WTC11 (cell line): ENCODE data around the gene CPN1. TPM values are rescaled to one million over a fixed set of nuclear protein-coding genes. Genes with fewer than 3 reads are reported as not detected.

Experiments
- ATAC-seq: fragments of 200-7000 bp; cut with Tn5 transposase; 2 replicates; pipeline ENCODE4 v1.10.0; 2021; ENCODE audit warnings: mild to moderate bottlenecking, moderate library complexity
- CTCF ChIA-PET: fragments of 300-600 bp; sonication (Branson Sonifier 250); formaldehyde crosslinking; loops from one replicate; lab custom pipeline; 2021; ENCODE audit warnings: antibody characterized with exemption; lab: Charles Lee
- POLR2A ChIA-PET: fragments of 350-600 bp; sonication (Branson Sonifier 250); formaldehyde crosslinking; loops from one replicate; lab custom pipeline; 2021; ENCODE audit warnings: antibody characterized with exemption; lab: Charles Lee
- DNase-seq: peaks from one replicate; pipeline ENCODE4 v3.0.0; 2021; ENCODE audit warnings: low spot score
- H3K27ac Mint-ChIP-seq: 2 replicates; pipeline ENCODE4 v1.8.0; 2021; ENCODE audit warnings: mixed read lengths
- H3K27me3 Mint-ChIP-seq: 2 replicates; pipeline ENCODE4 v1.8.0; 2021; ENCODE audit warnings: low read depth, mild to moderate bottlenecking, moderate library complexity, mixed read lengths
- H3K36me3 Mint-ChIP-seq: 2 replicates; pipeline ENCODE4 v1.8.0; 2021; ENCODE audit warnings: mixed read lengths
- H3K4me1 Mint-ChIP-seq: 2 replicates; pipeline ENCODE4 v1.8.0; 2022; ENCODE audit warnings: mixed read lengths
- H3K4me3 Mint-ChIP-seq: 2 replicates; pipeline ENCODE4 v1.8.0; 2021; ENCODE audit warnings: mild to moderate bottlenecking, moderate library complexity, mixed read lengths
- H3K9me3 Mint-ChIP-seq: 2 replicates; pipeline ENCODE4 v1.8.0; 2021; ENCODE audit warnings: mixed read lengths
- ATF6 ChIP-seq: sonication (generic); formaldehyde crosslinking; IDR thresholded peaks from 2 replicates; pipeline ENCODE4 v1.8.1; 2023; ENCODE audit warnings: mild to moderate bottlenecking, missing genetic modification reagents
- CTCF ChIP-seq: fragments of 200-600 bp; IDR thresholded peaks from 2 replicates; pipeline ENCODE4 v1.8.0; 2022; ENCODE audit warnings: antibody characterized with exemption
- E2F5 ChIP-seq: sonication (generic); formaldehyde crosslinking; IDR thresholded peaks from 2 replicates; pipeline ENCODE4 v1.8.1; 2022; ENCODE audit warnings: mild to moderate bottlenecking, moderate library complexity, missing genetic modification reagents
- ELF4 ChIP-seq: sonication (generic); formaldehyde crosslinking; IDR thresholded peaks from 2 replicates; pipeline ENCODE4 v1.8.1; 2022; ENCODE audit warnings: low read depth, mild to moderate bottlenecking, moderate library complexity, missing genetic modification reagents
- EMX1 ChIP-seq: fragments of 250-450 bp; sonication (Bioruptor Pico); IDR thresholded peaks from 2 replicates; pipeline ENCODE4 v1.8.0; 2021; ENCODE audit warnings: mild to moderate bottlenecking
- FOXK1 ChIP-seq: sonication (generic); formaldehyde crosslinking; IDR thresholded peaks from 2 replicates; pipeline ENCODE4 v1.8.0; 2022; ENCODE audit warnings: mild to moderate bottlenecking, moderate library complexity, missing genetic modification reagents
- FOXP1 ChIP-seq: sonication (generic); formaldehyde crosslinking; IDR thresholded peaks from 2 replicates; pipeline ENCODE4 v1.8.0; 2022; ENCODE audit warnings: missing genetic modification reagents, mild to moderate bottlenecking, moderate library complexity, borderline replicate concordance
- IRF1 ChIP-seq: sonication (generic); formaldehyde crosslinking; IDR thresholded peaks from 2 replicates; pipeline ENCODE4 v1.8.0; 2023; ENCODE audit warnings: missing genetic modification reagents
- KAT7 ChIP-seq: sonication (generic); formaldehyde crosslinking; IDR thresholded peaks from 2 replicates; pipeline ENCODE4 v1.8.1; 2023; ENCODE audit warnings: missing genetic modification reagents, mild to moderate bottlenecking, borderline replicate concordance
- MXD4 ChIP-seq: fragments of 250-450 bp; sonication (Bioruptor Pico); IDR thresholded peaks from 2 replicates; pipeline ENCODE4 v1.8.0; 2021; ENCODE audit warnings: mild to moderate bottlenecking, moderate library complexity, borderline replicate concordance
- NFATC4 ChIP-seq: fragments of 250-450 bp; sonication (Bioruptor Pico); IDR thresholded peaks from 2 replicates; pipeline ENCODE4 v1.9.0; 2021; ENCODE audit warnings: mild to moderate bottlenecking
- NFYB ChIP-seq: sonication (generic); formaldehyde crosslinking; conservative IDR thresholded peaks from 2 replicates; pipeline ENCODE4 v1.8.0; 2022; ENCODE audit warnings: low read depth, missing genetic modification reagents
- OVOL2 ChIP-seq: fragments of 250-450 bp; sonication (Bioruptor Pico); IDR thresholded peaks from 2 replicates; pipeline ENCODE4 v1.9.0; 2021; ENCODE audit warnings: mild to moderate bottlenecking, borderline replicate concordance
- TCF7 ChIP-seq: sonication (generic); formaldehyde crosslinking; IDR thresholded peaks from 2 replicates; pipeline ENCODE4 v1.8.0; 2022; ENCODE audit warnings: mild to moderate bottlenecking, low read depth, missing genetic modification reagents, moderate library complexity
- TEAD1 ChIP-seq: sonication (generic); formaldehyde crosslinking; IDR thresholded peaks from 2 replicates; pipeline ENCODE4 v1.8.0; 2022; ENCODE audit warnings: mild to moderate bottlenecking, missing genetic modification reagents
- TEAD4 ChIP-seq: sonication (generic); formaldehyde crosslinking; IDR thresholded peaks from 2 replicates; pipeline ENCODE4 v1.8.0; 2022; ENCODE audit warnings: mild to moderate bottlenecking, missing genetic modification reagents
- TP53 ChIP-seq: sonication (generic); formaldehyde crosslinking; IDR thresholded peaks from 2 replicates; pipeline ENCODE4 v1.8.1; 2023; ENCODE audit warnings: mild to moderate bottlenecking, missing genetic modification reagents
- ZNF138 ChIP-seq: sonication (generic); formaldehyde crosslinking; conservative IDR thresholded peaks from 2 replicates; pipeline ENCODE4 v1.8.1; 2022; ENCODE audit warnings: mild to moderate bottlenecking, moderate library complexity, missing genetic modification reagents
- ZNF263 ChIP-seq: sonication (generic); formaldehyde crosslinking; IDR thresholded peaks from 2 replicates; pipeline ENCODE4 v1.8.1; 2022; ENCODE audit warnings: low read depth, mild to moderate bottlenecking, moderate library complexity, missing genetic modification reagents
- ZNF281 ChIP-seq: sonication (generic); formaldehyde crosslinking; IDR thresholded peaks from 2 replicates; pipeline ENCODE4 v1.8.0; 2023; ENCODE audit warnings: mild to moderate bottlenecking, missing genetic modification reagents
- ZNF317 ChIP-seq: sonication (generic); formaldehyde crosslinking; IDR thresholded peaks from 2 replicates; pipeline ENCODE4 v1.8.1; 2023; ENCODE audit warnings: low read depth, mild to moderate bottlenecking, moderate library complexity, missing genetic modification reagents, borderline replicate concordance
- ZNF396 ChIP-seq: fragments of 250-450 bp; sonication (Bioruptor Pico); IDR thresholded peaks from 2 replicates; pipeline ENCODE4 v1.8.0; 2021; ENCODE audit warnings: mild to moderate bottlenecking, moderate library complexity, borderline replicate concordance
- ZNF423 ChIP-seq: fragments of 250-450 bp; sonication (Bioruptor Pico); IDR thresholded peaks from 2 replicates; pipeline ENCODE4 v2.1.2; 2022; ENCODE audit warnings: mild to moderate bottlenecking, moderate library complexity
- total RNA-seq: library from RNA; stranded (reverse); gene quantifications from 3 replicates; pipeline ENCODE4 v1.2.3, GENCODE V29; 2021

CPN1 gene
- total RNA-seq, 1 experiment from 2014 or later: 0.42 TPM

GRCh38 chr10:100020886-100021253 lies 60.8 kb downstream of the CPN1 start (continued):
- TF ChIP-seq ZNF281: no peak

GRCh38 chr10:100020142-100020885 lies 61.4 kb downstream of the CPN1 start:
- H3K27me3 Mint-ChIP-seq: no peaks in the 10 kb centered on the region
- H3K36me3 Mint-ChIP-seq: no peaks in the 10 kb centered on the region
- TF ChIP-seq FOXP1 (CRISPR knock-in tag): no peak
- TF ChIP-seq EMX1: no peak
- TF ChIP-seq KAT7 (CRISPR knock-in tag): no peak
- TF ChIP-seq ZNF138 (CRISPR knock-in tag): no peak
- TF ChIP-seq ZNF317: no peak
- TF ChIP-seq, all 79 proteins: peak for 0
- ATAC-seq (peak; percentile 16; the same call in 1 of the 2 replicates), DNase-seq (no peak)
- Mint-ChIP-seq H3K9me3 (no peaks in the 10 kb centered on the region), H3K4me1 (peaks cover 14% of the 10 kb centered on the region), H3K27ac (peak overlapping the region; percentile 14; the same call in 1 of the 2 replicates), H3K4me3 (no peak overlapping the region)
- CTCF ChIA-PET: interaction anchor here (0.9 to 3.5 kb wide), 6 partner anchors 10 to 174 kb away, joined by 3 to 16 read pairs (median 4); partner anchors contain the start of gene DNMBP
- POLR2A ChIA-PET: interaction anchor here (1.3 kb wide), 1 partner anchor 107 kb away, joined by 5 read pairs; no protein-coding TSS in a partner anchor

- no peaks in the 10 kb centered on the region for H3K27me3 Mint-ChIP-seq
- H3K9me3 Mint-ChIP-seq: no peaks in the 10 kb centered on the region
- TF ChIP-seq ZNF263 (CRISPR knock-in tag) (no peak), TCF7 (CRISPR knock-in tag) (no peak), ZNF396 (CRISPR knock-in tag) (no peak), FOXK1 (no peak), E2F5 (CRISPR knock-in tag) (no peak), OVOL2 (CRISPR knock-in tag) (no peak), TEAD1 (CRISPR knock-in tag) (no peak), ELF4 (CRISPR knock-in tag) (no peak), TEAD4 (CRISPR knock-in tag) (no peak), CTCF (no peak), ATF6 (CRISPR knock-in tag) (no peak), IRF1 (no peak), ZNF317 (no peak), NFYB (CRISPR knock-in tag) (no peak), ZNF423 (no peak), TP53 (CRISPR knock-in tag) (no peak), MXD4 (CRISPR knock-in tag) (no peak), NFATC4 (no peak)
- peak overlapping the region; percentile 14; the same call in 1 of the 2 replicates for H3K27ac Mint-ChIP-seq
- no peak overlapping the region for H3K4me3 Mint-ChIP-seq
- H3K36me3 Mint-ChIP-seq: no peaks in the 10 kb centered on the region
- ChIA-PET CTCF (interaction anchor here (1.8 to 3.5 kb wide), 2 partner anchors 26 to 106 kb away, joined by 12 to 16 read pairs; no protein-coding TSS in a partner anchor), POLR2A (no interaction called here)
- H3K4me1 Mint-ChIP-seq: peaks cover 14% of the 10 kb centered on the region
- DNase-seq (peak; percentile 20), ATAC-seq (peak; percentile 94)
Measured at GRCh38 chr10:100019787-100020141, 61.9 kb downstream of the CPN1 start.
